Fibroblast of mammary gland (primary cell): ENCODE data around the gene SELE.
"Not testable (repeated sequence)": the region's sequence is repeated elsewhere in the genome, so short reads cannot be mapped to it uniquely, and the experiment has no call there.

Experiments
- DNase-seq: peaks from one replicate; pipeline ENCODE4 v3.0.0-alpha.2; 2010; ENCODE audit warnings: low read depth
- H3K4me3 ChIP-seq: 2 replicates; pipeline ENCODE4 v1.5.1; 2011; ENCODE audit warnings: low read depth, mild to moderate bottlenecking, low read length, moderate library complexity; ENCODE audit not compliant: control insufficient read depth
- TF ChIP-seq, protein P1 (sequence below): conservative IDR thresholded peaks from 2 replicates; pipeline ENCODE4 v1.5.1; 2011; ENCODE audit warnings: low read depth, low read length, inconsistent platforms; ENCODE audit not compliant: control insufficient read depth, insufficient read depth

SELE gene

DNA sequence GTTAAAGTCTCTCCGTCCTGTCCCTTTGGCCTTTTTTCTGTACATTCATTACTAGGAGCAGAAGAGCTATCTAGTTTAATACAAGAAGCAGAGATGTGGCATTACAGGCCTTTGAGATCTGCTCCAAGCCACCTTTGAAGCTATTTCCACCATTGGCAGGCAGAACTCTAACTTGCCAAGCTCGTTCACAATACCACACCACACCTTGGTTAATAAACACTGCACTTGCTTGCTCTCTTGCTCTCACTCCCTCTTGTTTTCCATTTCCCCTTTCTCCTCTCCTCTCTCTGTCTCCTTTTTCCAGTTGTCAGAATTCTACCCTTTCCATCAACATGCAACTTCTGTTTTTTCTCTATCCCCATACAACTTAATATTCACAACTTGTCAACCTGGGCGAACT, 7.0 kb downstream of the SELE start:
- H3K4me3 ChIP-seq = no peak overlapping the region
- DNase-seq = no peak
- TF ChIP-seq, protein P1, sequence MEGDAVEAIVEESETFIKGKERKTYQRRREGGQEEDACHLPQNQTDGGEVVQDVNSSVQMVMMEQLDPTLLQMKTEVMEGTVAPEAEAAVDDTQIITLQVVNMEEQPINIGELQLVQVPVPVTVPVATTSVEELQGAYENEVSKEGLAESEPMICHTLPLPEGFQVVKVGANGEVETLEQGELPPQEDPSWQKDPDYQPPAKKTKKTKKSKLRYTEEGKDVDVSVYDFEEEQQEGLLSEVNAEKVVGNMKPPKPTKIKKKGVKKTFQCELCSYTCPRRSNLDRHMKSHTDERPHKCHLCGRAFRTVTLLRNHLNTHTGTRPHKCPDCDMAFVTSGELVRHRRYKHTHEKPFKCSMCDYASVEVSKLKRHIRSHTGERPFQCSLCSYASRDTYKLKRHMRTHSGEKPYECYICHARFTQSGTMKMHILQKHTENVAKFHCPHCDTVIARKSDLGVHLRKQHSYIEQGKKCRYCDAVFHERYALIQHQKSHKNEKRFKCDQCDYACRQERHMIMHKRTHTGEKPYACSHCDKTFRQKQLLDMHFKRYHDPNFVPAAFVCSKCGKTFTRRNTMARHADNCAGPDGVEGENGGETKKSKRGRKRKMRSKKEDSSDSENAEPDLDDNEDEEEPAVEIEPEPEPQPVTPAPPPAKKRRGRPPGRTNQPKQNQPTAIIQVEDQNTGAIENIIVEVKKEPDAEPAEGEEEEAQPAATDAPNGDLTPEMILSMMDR = no peak

DNA sequence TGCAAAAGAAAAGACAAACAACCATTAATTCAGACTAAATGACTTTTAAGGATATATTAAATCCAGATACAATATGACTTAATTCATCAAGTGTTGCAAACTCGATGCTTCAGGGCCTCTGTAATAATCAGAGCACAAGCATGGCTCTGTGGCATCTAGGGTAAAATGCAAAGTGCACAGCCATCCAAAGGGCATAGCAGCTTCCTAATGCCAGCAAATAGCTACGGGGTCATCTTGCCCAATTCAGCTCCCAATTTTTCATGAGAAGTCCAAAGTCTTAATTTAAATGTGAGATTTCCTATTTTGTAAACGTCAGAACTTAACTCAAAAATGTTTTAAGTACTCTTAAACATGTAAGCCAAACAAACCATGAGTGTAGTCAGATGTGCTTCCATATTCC, 7.9 kb downstream of the SELE start:
- DNase-seq = no peak
- no peak overlapping the region for H3K4me3 ChIP-seq
- TF ChIP-seq, protein P1 = no peak

DNA sequence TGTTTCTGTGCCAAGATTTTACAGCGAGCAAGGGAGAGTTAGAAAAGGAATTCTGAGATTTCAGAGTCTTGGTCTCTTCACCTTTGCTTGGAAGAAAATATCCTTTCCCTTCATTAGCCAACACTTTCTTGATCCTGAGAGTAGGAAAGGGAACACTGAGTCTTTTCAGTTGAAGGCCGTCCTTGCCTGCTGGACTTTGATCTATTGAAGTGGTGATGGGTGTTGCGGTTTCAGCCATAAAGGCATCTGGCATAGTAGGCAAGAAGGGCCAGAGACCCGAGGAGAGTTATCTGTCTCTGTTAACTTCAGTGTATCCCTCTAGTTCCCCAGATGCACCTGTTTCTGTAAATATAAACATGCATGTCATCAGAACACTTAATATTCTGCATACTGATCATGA, 9.7 kb downstream of the SELE start:
- DNase-seq = no peak
- no peak overlapping the region for H3K4me3 ChIP-seq
- TF ChIP-seq, protein P1 = no peak

DNA sequence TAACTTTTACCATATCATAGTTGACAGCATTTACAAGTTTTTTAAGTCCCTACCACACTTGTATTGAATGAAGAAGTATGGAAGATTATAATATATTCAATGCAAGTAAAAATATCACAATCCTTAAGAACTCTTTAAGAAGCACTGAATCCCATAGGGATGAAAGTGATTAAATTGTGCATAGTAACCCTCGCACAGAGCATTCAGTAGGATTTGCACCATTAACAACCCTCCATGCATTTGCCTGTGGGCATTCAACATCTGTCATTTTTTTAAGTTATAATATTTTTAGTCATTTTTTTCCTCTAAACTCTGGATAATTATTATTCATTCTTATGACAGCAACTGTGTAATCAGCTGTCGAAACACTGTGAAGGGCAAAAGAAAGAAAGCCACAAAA, 10.1 kb downstream of the SELE start:
- no peak overlapping the region for H3K4me3 ChIP-seq
- TF ChIP-seq, protein P1 = no peak
- no peak for DNase-seq

DNA sequence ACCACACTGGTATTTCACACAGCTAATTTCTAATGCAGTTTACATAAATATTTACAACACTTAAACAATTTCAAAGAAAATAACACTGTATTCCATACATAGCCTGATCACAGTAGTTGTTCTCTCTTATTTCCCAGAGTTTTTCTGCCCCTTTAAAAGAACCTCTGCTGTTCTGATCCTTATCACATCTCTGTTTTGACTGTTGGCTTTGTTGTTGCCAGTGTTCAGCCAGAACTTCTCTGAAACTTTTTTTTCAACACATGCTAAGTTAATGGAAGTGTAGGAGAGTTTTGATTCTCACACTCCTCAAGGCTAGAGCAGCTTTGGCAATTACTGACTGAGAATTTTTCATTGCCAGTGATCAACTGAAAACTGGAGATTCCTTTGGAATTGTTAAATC, 11.1 kb downstream of the SELE start:
- DNase-seq = no peak
- H3K4me3 ChIP-seq = no peak overlapping the region
- TF ChIP-seq, protein P1 = no peak

DNA sequence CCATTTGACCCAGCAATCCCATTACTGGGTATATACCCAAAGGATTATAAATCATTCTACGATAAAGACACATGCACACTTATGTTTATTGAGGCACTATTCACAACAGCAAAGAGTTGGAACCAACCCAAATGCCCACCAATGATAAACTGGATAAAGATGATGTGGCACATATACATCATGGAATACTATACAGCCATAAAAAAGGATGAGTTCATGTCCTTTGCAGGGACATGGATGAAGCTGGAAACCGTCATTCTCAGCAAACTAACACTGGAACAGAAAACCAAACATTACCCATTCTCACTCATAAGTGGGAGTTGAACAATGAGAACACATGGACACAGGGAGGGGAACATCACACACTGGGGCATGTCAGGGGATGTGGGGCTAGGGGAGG, 18.8 kb downstream of the SELE start:
- H3K4me3 ChIP-seq, DNase-seq: not testable (repeated sequence)

DNA sequence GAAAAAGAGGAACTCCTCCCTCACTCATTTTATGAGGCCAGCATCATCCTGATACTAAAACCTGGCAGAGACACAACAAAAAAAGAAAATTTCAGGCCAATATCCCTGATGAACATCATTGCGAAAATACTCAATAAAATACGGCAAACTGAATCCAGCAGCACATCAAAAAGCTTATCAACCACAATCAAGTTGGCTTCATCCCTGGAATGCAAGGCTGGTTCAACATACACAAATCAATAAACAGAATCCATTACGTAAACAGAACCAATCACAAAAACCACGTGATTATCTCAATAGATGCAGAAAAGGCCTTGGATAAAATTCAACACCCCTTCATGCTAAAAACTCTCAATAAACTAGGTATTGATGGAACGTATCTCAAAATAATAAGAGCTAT, 20.8 kb downstream of the SELE start:
- not testable (repeated sequence) for H3K4me3 ChIP-seq, DNase-seq

DNA sequence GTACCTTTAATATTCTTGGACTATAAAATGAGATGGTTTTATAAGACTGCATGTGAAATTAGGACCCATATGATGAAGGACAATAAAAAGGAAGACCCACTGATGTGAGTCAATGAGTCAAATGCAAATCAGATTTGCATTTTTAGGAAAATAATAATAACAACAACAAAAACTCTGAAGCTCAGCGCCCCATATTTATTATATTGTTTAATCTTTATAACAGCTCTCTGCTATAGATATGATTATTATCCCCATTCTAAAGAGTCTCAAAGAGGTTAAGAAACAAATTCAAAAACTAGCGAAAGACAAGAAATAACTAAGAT, 21.6 kb downstream of the SELE start:
- DNase-seq = no peak
- H3K4me3 ChIP-seq = no peak overlapping the region
- TF ChIP-seq, protein P1 = no peak
